Ovary (tissue), 9 donors: ENCODE data around the gene SRD5A1. TPM values are rescaled to one million over a fixed set of nuclear protein-coding genes. Genes with fewer than 3 reads are reported as not detected.
"Not testable (repeated sequence)": the region's sequence is repeated elsewhere in the genome, so short reads cannot be mapped to it uniquely, and the experiment has no call there.

Experiments used
- DNase-seq, 5 donors: peaks; one replicate each; pipeline ENCODE4 v3.0.0-alpha.2; 2019 to 2020
- H3K27ac ChIP-seq, 2 donors: fragments of 200-600 bp; one replicate each; pipeline versions ENCODE4 v1.5.1 to v1.8.0; 2019 to 2022
- H3K27me3 ChIP-seq: fragments of 200-600 bp; one replicate; pipeline ENCODE4 v1.8.0; 2022
- H3K36me3 ChIP-seq: fragments of 200-600 bp; sonication (generic); one replicate; pipeline ENCODE4 v1.5.1; 2019
- H3K4me1 ChIP-seq: one replicate; pipeline ENCODE4 v1.8.1; 2013; ENCODE audit warnings: mild to moderate bottlenecking, moderate library complexity; ENCODE audit not compliant: insufficient read depth
- H3K4me3 ChIP-seq: fragments of 200-600 bp; sonication (generic); one replicate; pipeline ENCODE4 v1.5.1; 2017
- H3K9me3 ChIP-seq, 2 donors: fragments of 200-600 bp in 1 of 2; sonication (generic) in 1 of 2; one replicate each; pipeline versions ENCODE4 v1.5.1 to v1.8.1; 2013 to 2019; ENCODE audit warnings: mild to moderate bottlenecking in 1 of 2, moderate library complexity in 1 of 2
- EP300 ChIP-seq: sonication (generic); formaldehyde crosslinking; IDR thresholded peaks from one replicate; pipeline ENCODE4 v1.6.1; 2017; ENCODE audit warnings: antibody characterized with exemption
- POLR2A ChIP-seq: fragments of 450-650 bp; IDR thresholded peaks from one replicate; pipeline ENCODE4 v1.6.1; 2017; ENCODE audit warnings: antibody characterized with exemption, mild to moderate bottlenecking, moderate library complexity
- WGBS, 3 donors: extraction: QIAGEN DNeasy Blood & Tissue Kit in 1 of 3; methylation state at CpG; one replicate each; pipeline versions ENCODE4 v1.1.5 to v1.1.7; 2013 to 2017; 5-methylcytosine and 5-hydroxymethylcytosine counted together
- intact Hi-C, 4 donors: fragments of 100-400 bp; cut with DNase I; formaldehyde crosslinking; loops; one replicate each; pipeline versions ENCODE4 v1.11.0 to v1.15.1; 2022 to 2023
- polyA plus RNA-seq, 2 donors: library from polyadenylated mRNA; stranded (reverse); fragments of 200-250 nt in 1 of 2; fragments of 350-450 nt in 1 of 2; fragmentation: Illumina TruSeq in 1 of 2; extraction: RNeasy Lipid Tissue Mini Kit (QIAGEN cat#74804) in 1 of 2; gene quantifications; one replicate each; pipeline ENCODE4 v1.2.3, GENCODE V29; 2013 to 2014
- total RNA-seq, 7 donors: library from RNA; depleted of rRNA in 2 of 7; stranded (reverse); fragments of >200 nt in 2 of 7; fragmentation: NEBNext Ultra II Directional in 3 of 7; extraction: Animal tissue kit (Norgen Biotek cat#: 25700) in 3 of 7; gene quantifications; one replicate each; pipeline versions ENCODE4 v1.1.0 to v1.2.4, GENCODE V29; 2016 to 2023
- TF ChIP-seq, protein P1 (sequence below), 3 donors: fragments of 450-650 bp in 2 of 3; fragments of 200-600 bp in 1 of 3; IDR thresholded peaks; one replicate each; pipeline versions ENCODE4 v1.5.1 to v1.8.0; 2016 to 2022; ENCODE audit warnings: antibody characterized with exemption in 3 of 3, mild to moderate bottlenecking in 1 of 3
- donor health status: DM: no; HTN: no; CAD: no; lungs with moderate emphysema.
- donor health status: DM: no; HTN: no; CAD: no.
- donor health status: Bipolar disorder and iron deficiency.
- donor health status: DM: yes; HTN: yes; CAD: no.
- donor health status: DM: no; HTN: no; CAD: no.
- donor health status: DM: yes; HTN: yes; CAD: no.

The SRD5A1 gene
- total and polyA plus RNA-seq, 9 donors = 4.4 to 13.5 (median 9.4) TPM

DNA sequence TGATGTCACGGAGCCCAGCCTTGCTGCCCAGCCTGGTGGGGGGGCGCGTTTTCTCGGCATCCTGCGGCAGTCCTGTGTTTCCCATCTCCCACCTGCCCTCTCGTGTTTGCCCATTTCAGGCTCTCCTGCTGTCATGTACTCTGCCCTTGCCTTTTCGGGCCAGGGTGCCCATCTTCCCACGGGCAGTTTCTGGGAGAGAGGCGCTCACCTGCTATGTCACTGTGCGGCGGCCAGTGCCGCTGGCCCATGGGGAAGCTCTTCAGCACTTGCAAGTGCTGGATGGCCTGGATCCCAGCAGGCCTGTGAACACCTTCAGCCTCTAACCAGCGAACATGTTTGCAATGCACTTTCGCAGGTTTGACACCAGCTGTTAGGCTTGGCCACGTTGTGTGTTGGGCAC is 33.5 kb downstream of the SRD5A1 start:
- DNase-seq = no peak
- TF ChIP-seq EP300 (no peak), POLR2A (no peak)
- TF ChIP-seq, protein P1, sequence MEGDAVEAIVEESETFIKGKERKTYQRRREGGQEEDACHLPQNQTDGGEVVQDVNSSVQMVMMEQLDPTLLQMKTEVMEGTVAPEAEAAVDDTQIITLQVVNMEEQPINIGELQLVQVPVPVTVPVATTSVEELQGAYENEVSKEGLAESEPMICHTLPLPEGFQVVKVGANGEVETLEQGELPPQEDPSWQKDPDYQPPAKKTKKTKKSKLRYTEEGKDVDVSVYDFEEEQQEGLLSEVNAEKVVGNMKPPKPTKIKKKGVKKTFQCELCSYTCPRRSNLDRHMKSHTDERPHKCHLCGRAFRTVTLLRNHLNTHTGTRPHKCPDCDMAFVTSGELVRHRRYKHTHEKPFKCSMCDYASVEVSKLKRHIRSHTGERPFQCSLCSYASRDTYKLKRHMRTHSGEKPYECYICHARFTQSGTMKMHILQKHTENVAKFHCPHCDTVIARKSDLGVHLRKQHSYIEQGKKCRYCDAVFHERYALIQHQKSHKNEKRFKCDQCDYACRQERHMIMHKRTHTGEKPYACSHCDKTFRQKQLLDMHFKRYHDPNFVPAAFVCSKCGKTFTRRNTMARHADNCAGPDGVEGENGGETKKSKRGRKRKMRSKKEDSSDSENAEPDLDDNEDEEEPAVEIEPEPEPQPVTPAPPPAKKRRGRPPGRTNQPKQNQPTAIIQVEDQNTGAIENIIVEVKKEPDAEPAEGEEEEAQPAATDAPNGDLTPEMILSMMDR (IDR thresholded peaks at IDR 0.05) = no peak
- Histone ChIP-seq H3K27me3 (no peaks in the 10 kb centered on the region), H3K4me1 (no peaks in the 10 kb centered on the region), H3K4me3 (no peak overlapping the region), H3K27ac (no peak overlapping the region), H3K36me3 (no peaks in the 10 kb centered on the region), H3K9me3 (no peaks in the 10 kb centered on the region)
- 96 to 98% (median 97%) methylated on average over 15 of the region's 15 CpGs for WGBS, 3 donors
- intact Hi-C loops = no loop called here

DNA sequence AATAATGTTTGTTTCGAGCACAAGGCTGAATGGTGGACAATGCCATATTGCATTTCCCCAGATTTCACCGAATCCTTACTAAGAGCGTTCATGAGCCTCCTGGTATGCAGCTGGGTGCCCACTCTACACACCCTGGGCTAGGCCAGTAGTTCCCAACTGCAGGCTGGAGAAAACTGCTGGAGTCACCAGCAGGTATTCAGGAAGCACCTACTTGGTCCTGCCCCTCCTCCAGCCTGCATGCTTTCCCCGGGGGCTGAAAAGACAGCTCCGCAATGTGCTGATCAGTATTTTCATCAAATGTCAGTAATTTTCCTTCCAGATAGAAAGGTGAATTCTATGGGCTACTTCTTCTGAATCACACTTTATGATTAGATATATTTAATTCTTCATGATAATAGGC is 34.4 kb downstream of the SRD5A1 start:
- Histone ChIP-seq H3K27me3 (no peaks in the 10 kb centered on the region), H3K4me3 (no peak overlapping the region), H3K36me3 (no peaks in the 10 kb centered on the region), H3K4me1 (no peaks in the 10 kb centered on the region), H3K9me3 (no peaks in the 10 kb centered on the region), H3K27ac (no peak overlapping the region)
- intact Hi-C loops = no loop called here
- no peak for DNase-seq
- TF ChIP-seq, protein P1 (IDR thresholded peaks at IDR 0.05) = no peak
- TF ChIP-seq POLR2A = no peak
- TF ChIP-seq EP300 = no peak
- WGBS, 3 donors = 92 to 95% (median 95%) methylated on average over 5 of the region's 5 CpGs

DNA sequence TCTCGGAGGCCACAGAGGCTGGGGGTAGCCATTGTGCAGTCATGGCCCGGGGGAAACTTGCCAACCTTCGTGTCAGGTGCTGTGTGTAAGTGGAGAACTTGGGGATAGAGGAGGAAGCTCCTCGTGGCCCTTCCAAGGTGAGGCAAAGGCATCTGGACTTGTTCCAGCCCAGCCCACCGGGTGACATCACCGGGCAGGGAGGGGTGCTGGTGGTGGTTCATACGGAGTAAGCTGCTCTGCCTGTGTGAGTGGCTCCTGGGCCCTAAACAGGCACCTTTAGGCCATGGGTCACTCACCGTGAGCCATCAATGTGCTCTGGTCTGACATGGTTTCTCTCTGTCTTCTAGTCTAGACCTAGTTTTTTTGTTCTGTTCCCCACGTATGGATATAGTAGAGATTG is 35.5 kb downstream of the SRD5A1 start:
- 80 to 82% (median 81%) methylated on average over 9 of the region's 9 CpGs for WGBS, 3 donors
- DNase-seq, H3K27ac ChIP-seq, H3K4me3 ChIP-seq, H3K27me3 ChIP-seq, H3K4me1 ChIP-seq, H3K36me3 ChIP-seq, H3K9me3 ChIP-seq, intact Hi-C loops: not testable (repeated sequence)

DNA sequence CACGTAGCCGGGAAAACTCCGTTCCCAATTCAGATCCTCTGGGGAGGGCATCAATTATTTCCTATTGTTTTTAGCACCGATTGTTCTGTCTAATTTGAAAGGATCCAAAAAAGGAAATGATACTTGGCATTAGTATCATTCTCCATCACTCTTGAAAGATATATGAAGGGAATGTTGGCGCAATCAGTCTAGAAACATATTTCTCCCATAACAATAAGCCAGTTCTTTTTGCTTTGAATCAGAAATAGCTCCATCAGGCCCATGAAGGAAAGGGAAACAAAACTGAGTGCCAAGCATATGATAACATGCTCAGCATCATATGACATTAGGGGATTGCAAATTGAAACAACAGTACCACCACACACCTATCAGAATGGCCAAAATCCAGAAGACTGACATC is 39.8 kb downstream of the SRD5A1 start:
- 73 to 96% (median 90%) methylated on average over 5 of the region's 5 CpGs for WGBS, 3 donors
- intact Hi-C loops = no loop called here
- H3K27ac ChIP-seq = no peak overlapping the region
- no peaks in the 10 kb centered on the region for H3K4me1 ChIP-seq
- H3K36me3 ChIP-seq = no peaks in the 10 kb centered on the region
- no peak overlapping the region for H3K4me3 ChIP-seq
- no peaks in the 10 kb centered on the region for H3K27me3 ChIP-seq
- H3K9me3 ChIP-seq = no peaks in the 10 kb centered on the region
- no peak for TF ChIP-seq EP300
- TF ChIP-seq POLR2A = no peak
- TF ChIP-seq, protein P1 (IDR thresholded peaks at IDR 0.05) = no peak
- DNase-seq = no peak

DNA sequence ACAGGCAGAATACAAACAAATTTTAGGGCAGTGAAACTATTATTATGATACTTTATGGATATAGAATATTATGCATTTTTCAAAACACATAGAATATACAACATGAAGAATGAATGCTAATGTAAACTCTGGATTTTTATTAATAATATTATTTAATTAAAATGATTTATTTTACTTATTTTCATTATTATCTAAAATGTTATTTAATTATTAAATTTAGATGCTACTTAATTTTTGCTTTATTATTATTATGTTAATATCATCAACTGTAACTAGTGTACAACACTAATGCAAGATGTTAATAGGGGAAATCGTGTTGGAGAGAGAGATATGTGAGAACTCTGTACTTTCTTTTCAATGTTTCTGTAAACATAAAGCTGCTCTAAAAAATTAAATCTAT is 40.7 kb downstream of the SRD5A1 start:
- H3K4me3 ChIP-seq = no peak overlapping the region
- H3K9me3 ChIP-seq = no peaks in the 10 kb centered on the region
- H3K36me3 ChIP-seq = no peaks in the 10 kb centered on the region
- no peaks in the 10 kb centered on the region for H3K4me1 ChIP-seq
- no peaks in the 10 kb centered on the region for H3K27me3 ChIP-seq
- H3K27ac ChIP-seq = no peak overlapping the region
- intact Hi-C loops = no loop called here
- TF ChIP-seq POLR2A = no peak
- DNase-seq = no peak
- 87 to 96% (median 90%) methylated on average over 1 of the region's 1 CpG for WGBS, 3 donors

DNA sequence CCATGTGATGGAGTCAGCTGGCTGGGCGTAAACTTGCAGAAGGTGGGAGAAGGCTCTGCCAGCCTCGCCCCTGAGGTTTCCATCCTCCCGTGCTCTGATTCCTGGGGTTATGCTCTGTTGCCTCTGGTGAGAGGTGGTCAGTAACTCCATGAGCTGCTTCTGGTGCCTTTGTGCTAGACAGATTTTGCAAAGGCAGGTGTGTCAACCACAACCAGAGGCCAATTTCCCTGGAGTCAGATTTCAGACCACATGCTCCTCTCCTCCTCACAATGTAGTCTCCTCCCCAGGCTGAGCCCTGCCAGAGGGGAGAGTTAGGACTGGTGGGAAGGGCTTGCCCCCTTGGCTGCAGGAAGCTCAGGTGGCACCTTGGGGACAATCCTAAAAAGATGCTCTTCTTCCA is 41.2 kb downstream of the SRD5A1 start:
- intact Hi-C loops = no loop called here
- Histone ChIP-seq H3K4me1 (no peaks in the 10 kb centered on the region), H3K9me3 (no peaks in the 10 kb centered on the region), H3K27ac (no peak overlapping the region), H3K4me3 (no peak overlapping the region), H3K36me3 (no peaks in the 10 kb centered on the region), H3K27me3 (no peaks in the 10 kb centered on the region)
- no peak for DNase-seq
- TF ChIP-seq POLR2A (no peak), EP300 (no peak)
- TF ChIP-seq, protein P1 (IDR thresholded peaks at IDR 0.05) = no peak
- 92 to 95% (median 95%) methylated on average over 3 of the region's 3 CpGs for WGBS, 3 donors
